Measurements from ENCODE around the gene IGF2BP3.
"Not testable (repeated sequence)": the region's sequence is repeated elsewhere in the genome, so short reads cannot be mapped to it uniquely, and the experiment has no call there.

Gene IGF2BP3

GRCh38 chr7:23470330-23471105 is at the start of gene IGF2BP3:
Gene IGF2BP3 (minus strand): TSS chr7:23470491. CDS start chr7:23470110, 381 bp downstream.
- DNase-seq, result peak; percentile 99

GRCh38 chr7:23514755-23515154 is 44.5 kb upstream of the IGF2BP3 start:
- no peak for DNase-seq

- DNase-seq, result not testable (repeated sequence)
Observed at GRCh38 chr7:23513746-23514145, 43.5 kb upstream of the IGF2BP3 start.

- DNase-seq, result no peak
Observed at GRCh38 chr7:23494009-23494408, 23.7 kb upstream of the IGF2BP3 start.

GRCh38 chr7:23491502-23491901 is 21.2 kb upstream of the IGF2BP3 start:
- no peak for DNase-seq

- no peak for DNase-seq
Observed at GRCh38 chr7:23490357-23491135, 20.3 kb upstream of the IGF2BP3 start.

GRCh38 chr7:23488714-23489113 is 18.4 kb upstream of the IGF2BP3 start:
- not testable (repeated sequence) for DNase-seq

- no peak for DNase-seq
Observed at GRCh38 chr7:23487670-23488069, 17.4 kb upstream of the IGF2BP3 start.

GRCh38 chr7:23486002-23486773 is 15.9 kb upstream of the IGF2BP3 start:
- DNase-seq, result no peak

GRCh38 chr7:23482686-23483085 is 12.4 kb upstream of the IGF2BP3 start:
- DNase-seq, result no peak

GRCh38 chr7:23477962-23478866 is 7.9 kb upstream of the IGF2BP3 start:
- DNase-seq, result no peak

GRCh38 chr7:23477157-23477499 is 6.8 kb upstream of the IGF2BP3 start:
- DNase-seq, result no peak

GRCh38 chr7:23476286-23477156 is 6.2 kb upstream of the IGF2BP3 start:
- DNase-seq, result no peak

- DNase-seq, result no peak
Observed at GRCh38 chr7:23475576-23475839, 5.2 kb upstream of the IGF2BP3 start.

GRCh38 chr7:23474829-23475575 is 4.7 kb upstream of the IGF2BP3 start:
- DNase-seq, result no peak

GRCh38 chr7:23474094-23474828 is 4.0 kb upstream of the IGF2BP3 start:
- peak; percentile 97 to 99 for DNase-seq

GRCh38 chr7:23473844-23474093 is 3.5 kb upstream of the IGF2BP3 start:
- DNase-seq, result peak in 1 of 2 experiments; percentile 77

- peak in 1 of 2 experiments; percentile 70 for DNase-seq
Observed at GRCh38 chr7:23472956-23473843, 2.9 kb upstream of the IGF2BP3 start.

GRCh38 chr7:23472556-23472955 is 2.3 kb upstream of the IGF2BP3 start:
- no peak for DNase-seq
